HG03469 (cell line): Measurements from ENCODE around the gene TSLP.

Source experiments
- ATAC-seq: cut with Tn5 transposase; IDR thresholded peaks from one replicate; pipeline ENCODE4 v1.9.1; 2021; ENCODE audit warnings: mild to moderate bottlenecking, moderate library complexity, moderate number of reproducible peaks; ENCODE audit not compliant: unreplicated experiment

Gene TSLP

DNA sequence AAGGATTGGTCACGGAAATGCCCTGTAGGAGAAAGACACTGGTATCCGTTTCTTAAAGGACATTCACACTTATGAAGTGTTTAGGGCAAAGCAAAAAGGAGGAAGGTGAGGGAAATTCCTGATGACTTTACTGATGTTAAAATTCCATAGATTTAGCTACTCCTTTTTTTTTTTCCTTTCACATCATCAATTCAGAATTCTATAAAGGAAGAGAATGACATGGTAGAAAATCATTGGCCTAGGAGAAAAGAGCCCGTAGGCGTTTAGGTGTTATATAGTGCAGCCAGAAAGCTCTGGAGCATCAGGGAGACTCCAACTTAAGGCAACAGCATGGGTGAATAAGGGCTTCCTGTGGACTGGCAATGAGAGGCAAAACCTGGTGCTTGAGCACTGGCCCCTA lies at the start of gene TSLP:
TSS of gene TSLP (plus strand) at position 301 of the 400 bp plus-strand sequence. CDS start 178 bp downstream, outside the sequence.
- ATAC-seq, result no peak

DNA sequence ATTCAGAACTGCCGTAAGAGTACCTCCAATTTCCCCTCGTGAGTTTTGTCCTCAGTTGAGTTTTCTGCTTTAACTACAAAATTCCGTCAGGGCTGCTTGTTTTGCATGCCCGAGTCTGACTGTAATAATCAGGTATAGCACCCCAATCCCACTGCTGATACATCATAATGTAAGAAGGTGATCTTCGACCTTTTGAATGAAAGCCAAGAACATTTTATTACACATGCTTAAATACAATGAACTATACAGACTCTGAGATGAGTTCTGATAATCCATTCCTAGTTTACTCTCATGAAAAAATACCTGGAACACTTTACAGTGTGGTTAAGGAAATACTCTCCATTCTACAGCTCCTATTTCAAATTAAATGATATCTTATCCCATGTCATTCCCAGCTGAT lies 49.2 kb upstream of the TSLP start:
- ATAC-seq, result no peak

DNA sequence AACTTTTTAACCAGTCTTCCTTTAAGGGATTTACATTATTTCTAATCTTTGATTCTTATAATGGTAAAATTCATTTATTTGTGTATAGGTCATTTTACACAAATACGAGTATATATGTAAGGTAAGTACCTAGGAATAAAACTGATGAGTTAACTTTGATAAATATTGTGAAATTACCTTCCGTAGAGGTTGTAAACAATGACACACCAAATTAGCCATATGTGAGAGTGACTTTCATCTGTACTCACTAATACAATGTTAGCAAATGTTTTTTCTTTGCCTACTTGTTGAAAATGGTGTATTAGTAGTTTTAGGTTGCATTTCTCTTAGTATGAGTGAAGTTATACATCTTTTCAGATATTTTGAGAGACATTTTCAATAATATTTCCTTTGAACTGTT lies 42.6 kb upstream of the TSLP start:
- ATAC-seq, result no peak

DNA sequence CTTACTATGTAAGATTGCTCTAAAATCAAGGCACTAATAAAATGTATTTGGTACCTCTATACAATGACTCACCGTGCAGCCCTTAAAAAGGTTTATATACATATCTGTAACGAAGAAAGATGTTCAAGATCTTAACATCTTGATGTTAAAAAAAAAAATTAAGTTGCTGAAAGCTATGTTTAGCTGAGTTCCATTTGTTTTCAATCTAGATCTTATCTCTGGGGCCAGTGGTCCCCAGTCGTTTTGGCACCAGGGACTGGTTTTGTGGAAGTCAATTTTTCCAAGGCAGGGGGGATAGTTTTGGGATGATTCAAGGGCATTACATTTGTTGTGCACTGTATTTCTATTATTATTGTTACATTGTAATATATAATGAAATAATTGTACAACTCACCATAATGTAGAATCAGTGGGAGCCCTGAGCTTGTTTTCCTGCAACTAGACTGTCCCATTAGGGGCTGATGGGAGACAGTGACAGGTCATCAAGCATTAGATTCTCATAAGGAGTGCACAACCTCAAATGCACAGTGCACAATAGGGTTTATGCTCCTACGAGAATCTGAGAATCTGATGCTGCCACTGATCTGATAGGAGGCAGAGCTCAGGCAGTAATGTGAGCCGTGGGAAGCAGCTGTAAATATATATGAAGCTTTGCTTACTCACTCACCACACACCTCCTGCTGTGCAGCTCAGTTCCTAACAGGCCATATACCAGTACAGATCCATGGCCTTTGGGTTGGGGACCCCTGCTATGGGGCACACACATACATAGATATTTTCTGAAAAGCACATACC lies 27.6 kb upstream of the TSLP start:
- no peak for ATAC-seq

DNA sequence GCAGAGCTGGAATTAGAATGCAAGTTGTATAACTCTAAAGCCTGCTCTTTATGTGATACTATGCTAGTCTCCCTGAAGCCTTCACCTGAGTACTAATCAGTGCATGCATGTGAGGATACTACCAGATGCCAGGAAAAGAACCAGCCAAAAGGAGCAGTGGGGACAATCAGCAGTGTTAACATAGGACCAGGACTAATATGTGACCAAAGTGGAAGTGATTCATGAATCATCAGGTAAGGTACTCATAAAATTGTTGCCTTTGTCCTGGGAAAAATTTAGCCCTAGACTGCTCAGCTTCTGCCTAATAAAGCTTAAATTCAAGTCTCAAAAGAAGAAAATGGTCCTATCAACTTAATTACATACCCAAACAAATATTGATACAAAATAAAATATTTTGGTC lies 13.4 kb upstream of the TSLP start:
- ATAC-seq, result no peak

DNA sequence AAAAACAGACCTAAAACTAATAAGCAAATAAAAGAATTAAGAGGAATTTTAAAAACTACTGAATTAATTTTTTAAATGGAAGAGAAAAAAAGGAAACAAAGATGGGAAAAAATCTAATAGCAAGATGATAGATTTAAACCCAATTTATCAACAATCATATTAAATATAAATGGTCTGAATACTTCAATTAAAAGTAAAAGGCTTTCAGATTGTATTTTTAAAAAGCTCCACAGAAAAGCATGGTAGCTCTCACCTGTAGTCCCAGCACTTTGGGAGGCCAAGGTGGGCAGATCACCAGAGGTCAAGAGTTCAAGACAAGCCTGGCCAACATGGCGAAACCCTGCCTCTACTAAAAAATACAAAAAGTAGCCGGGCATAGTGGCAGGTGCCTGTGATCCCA lies 11.3 kb upstream of the TSLP start:
- ATAC-seq, result no peak

DNA sequence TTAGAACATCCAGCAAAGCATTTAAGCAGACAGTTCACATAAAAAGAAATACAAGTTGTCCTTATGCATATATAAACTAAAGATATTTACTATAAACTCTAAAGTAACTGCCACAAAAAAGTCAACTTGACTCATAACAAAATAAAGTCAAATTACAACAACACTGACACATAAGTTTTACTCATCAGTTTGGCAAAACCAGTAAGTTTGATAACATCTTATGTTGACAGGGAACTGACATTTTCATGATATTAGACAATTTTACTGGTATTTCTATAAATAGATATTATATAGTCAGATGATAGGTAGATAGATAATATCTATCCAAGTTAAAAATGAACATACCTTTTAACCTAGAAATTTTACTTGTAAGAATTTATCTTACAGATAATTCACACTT lies 9.9 kb upstream of the TSLP start:
- no peak for ATAC-seq

DNA sequence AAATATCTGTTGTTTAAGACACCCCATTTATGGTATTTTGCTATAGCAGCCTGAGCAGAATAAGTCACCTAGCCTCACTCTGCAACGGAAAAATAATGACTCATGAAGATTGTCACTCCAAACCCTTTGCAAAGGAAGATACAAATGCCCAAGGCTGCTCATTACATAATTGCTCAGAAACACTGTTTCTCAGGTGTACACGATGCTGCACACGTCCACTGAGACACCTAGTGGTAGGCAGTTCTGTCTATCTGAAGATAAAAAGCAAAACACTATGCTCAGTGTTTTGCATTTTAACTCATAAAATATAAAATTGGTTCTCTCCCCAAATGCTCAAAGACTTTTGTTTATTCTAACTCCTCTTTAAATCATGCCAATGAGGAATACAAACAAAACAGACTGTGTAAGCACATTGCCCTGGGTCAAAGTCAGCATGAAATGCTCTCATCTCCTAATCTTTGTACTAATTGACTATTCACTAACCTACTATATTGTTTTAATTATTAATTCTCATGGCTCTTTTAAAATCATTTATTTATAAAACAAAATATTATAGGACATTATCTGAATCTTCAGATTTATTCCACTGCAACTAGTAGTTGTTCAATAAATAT lies 7.7 kb upstream of the TSLP start:
- peak; percentile 85 for ATAC-seq

DNA sequence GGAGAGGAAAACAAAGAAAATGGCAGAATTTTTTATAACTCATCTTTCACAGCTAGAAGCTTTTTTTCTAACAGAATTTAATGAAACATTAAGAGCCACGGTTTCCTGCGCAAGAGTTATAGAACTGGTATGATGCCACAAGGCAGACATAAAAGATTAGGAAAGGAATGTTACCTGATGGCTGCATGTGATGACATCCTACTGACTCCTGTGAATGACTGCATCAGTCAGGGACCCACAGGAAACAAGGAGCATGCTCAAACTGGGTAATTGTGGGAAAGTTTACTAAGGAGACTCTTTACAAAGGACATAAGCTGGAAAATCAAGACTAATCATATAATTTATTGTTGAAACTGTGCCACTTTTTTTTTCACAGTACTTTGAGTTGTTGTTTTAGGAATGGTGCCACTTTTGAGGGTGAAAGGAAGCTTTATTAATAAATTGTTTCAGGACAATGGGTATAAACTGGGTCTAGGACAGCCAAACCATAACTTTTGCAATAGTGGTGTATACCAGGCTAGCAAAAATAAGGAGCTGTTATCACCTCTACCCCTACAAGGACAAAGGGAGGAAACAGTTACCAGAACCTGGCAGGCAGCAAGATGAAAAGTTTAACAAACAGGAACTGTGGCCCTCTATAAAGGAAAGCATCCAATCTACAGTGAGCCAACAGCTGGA lies 5.1 kb upstream of the TSLP start:
- ATAC-seq, result no peak

DNA sequence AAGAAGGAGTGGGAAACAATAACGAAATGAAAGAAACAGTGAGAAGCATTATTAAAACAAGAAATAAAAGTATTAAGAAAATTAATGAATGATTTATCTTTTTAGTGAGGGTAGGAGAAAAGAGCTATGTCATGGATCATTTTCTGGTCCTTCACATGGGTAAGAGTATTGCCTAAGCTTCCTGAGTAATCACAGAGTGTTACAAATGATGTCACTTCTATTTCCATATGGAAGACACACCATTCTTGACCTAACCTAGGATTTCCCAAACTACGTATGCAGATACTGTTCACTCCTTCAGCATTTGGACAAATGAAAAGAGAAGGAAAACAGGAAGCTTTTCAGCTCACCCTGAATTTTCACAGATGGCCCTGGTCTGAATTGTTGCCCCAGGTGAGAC lies 3.3 kb upstream of the TSLP start:
- ATAC-seq, result no peak

DNA sequence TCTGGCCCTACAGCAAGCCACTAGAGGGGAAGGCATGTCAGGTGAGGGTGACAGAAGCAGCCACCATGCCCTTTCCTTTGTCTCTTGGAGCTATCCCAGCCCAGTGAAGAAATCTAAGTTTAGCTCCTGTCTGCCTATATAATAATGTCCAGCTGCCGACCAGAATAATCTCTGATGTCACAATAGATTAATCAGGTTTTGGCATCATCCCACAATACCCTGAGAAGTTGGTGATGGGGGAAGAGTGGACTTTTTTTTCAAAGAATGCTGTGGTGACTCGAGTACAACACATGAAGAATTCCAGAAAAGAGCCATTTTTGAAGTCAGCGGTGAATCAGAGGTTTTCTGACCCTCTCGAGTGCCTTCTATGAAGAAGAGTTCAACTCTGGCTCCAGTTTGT lies 1.7 kb upstream of the TSLP start:
- no peak for ATAC-seq

DNA sequence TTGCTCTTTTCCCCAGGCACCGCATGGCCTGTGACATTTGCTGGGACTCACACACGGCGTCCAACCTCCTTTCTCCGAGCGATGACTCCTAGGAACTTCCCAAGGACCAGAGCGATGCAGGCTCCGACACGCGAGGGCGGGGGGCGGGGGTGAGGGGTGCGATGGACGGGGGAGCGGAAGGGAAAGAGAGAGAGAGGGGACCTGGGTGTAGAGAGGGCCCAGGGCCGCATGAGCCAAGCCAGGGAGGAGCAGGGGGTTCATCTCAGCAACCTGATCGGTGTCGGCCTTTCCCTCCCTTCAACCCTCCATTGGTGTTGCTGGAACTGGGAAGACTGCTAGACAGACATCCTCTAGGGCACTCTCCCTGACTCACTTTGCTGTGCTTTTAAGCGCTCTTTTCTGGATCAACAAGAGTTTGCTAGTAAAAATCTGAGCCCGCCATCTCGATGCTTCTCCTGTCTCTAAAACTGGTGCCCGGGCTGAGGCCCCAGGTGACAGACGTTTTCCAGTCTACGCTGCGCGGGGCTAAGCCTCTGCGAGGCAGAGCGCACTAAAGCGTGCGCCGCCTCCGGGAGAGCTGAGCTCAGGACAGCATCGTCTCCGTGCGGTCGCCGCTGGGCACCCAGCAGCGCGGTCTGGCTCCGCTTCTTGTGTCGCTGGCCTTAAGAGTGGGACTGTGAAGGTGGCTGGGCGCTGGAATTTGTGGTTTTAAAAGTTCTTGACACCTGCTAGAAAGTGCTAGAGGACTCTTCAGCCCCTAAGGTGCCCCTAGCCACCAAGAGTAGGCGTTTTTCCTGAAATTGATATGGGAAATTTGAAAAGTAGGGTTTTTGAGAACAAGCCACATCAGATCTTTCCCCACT lies 1.0 kb upstream of the TSLP start:
- no peak for ATAC-seq

DNA sequence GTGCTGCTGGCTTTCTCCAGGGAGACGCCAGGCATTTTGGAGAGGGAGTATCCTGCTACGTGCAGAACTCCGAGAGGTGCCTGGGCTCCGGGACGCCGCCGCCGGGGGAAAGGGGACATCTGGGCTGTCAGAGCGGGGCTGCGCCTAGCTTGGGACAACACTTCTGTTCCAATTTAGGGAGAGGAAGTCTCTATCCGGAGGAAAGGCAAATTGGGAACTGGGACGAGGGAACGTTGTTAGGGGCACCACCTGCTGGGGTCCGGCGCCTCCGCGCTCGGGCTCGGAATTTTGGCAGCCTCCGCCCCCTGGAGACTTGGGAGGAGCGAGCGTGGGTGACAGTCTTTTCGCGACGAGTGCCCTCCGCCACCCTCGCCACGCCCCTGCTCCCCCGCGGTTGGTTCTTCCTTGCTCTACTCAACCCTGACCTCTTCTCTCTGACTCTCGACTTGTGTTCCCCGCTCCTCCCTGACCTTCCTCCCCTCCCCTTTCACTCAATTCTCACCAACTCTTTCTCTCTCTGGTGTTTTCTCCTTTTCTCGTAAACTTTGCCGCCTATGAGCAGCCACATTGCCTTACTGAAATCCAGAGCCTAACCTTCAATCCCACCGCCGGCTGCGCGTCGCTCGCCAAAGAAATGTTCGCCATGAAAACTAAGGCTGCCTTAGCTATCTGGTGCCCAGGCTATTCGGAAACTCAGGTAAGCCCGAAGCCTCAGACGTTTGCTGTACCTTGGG lies 1.6 kb downstream of the TSLP start:
- peak; percentile 39 for ATAC-seq

DNA sequence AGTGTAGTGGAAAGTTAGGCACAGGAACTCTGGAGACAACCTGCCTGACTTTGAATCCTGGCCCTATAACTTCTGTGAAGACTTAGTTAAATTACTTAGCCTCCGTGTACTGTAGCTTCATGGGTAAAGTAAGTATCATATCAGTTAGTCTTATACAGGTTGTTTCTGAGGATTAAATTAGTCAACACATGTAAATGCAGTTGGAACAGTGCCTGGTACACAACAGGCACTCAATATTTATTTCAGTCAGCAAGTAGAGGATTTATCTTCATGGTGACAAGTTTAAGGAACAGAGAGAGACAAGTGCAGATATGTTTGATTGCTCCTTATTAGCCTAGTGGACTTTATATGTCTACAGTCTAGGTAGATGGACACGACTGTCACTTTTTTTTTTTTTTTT lies 2.7 kb downstream of the TSLP start:
- no peak for ATAC-seq

DNA sequence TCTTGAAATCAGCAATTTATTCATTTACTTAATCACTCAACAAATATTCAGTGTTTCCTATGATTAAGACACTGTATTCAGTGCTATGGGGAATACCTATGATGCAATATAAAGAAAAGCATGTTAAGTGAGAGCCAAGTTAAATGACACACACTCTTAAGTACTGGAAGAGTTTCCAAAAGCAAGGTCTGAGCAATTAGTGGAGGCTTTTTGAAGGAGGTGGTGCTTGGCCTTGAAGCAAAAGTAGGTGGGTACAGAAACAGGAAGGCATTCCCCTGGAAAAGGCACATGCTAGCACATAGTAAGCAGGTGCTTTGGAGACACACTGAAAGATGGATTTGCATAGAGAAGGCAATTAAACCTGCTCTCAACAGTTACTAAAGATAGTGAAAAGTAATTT lies 4.0 kb downstream of the TSLP start:
- ATAC-seq, result no peak

DNA sequence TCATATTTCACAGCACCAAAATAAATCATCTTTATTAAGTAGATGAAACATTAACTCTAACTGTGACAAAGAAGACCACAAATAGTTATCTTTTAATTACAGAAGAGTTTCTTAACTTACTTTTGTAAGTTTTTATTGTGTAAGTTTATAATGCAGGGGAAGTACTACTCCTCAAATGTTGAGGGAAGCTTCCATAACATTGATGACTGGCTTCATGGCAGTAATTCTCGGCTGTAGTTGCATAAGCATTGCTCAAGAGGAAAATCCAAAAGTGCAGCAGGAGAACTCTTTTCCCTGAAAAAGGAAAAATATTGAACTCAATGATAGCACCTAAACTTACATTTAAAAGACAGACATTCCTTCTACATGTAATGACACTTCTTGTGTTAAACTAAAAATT lies 4.6 kb downstream of the TSLP start:
- ATAC-seq, result no peak

DNA sequence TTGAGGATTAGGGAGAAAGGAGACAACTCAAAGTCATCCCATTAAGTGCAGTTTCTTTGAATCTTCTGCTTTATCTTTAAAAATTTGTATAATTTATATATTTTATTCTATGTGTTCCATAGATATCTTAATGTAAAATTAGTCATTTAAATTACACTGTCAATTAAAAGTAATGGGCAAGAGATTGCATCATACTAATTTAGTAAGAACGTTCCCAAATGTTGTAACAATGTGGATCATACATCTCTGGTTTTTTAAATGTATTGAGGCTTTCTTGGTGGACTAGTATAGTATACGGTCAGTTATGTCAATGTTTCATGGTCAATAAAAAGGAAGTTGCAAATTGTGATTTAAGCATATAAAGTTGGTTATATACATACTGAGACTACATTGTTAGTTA lies 6.2 kb downstream of the TSLP start:
- no peak for ATAC-seq

DNA sequence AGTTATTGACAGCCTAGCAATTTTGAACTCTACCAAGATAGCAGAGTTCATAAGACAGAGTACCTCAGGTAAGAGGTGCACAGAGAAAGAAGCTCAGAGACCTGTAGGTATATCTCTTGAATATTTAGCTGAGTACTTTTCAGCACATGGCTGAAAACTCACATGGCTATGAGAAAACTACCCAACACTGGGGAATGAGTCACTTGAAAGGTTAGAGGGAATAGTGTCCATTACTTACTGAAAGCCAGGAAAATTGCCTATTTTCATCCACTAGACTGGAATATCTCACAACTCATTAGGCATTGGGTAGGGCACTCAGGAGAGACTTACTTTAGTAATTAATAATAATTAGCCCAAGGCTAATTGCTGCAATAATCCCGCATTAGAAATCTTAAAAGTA lies 8.3 kb downstream of the TSLP start:
- ATAC-seq, result no peak

DNA sequence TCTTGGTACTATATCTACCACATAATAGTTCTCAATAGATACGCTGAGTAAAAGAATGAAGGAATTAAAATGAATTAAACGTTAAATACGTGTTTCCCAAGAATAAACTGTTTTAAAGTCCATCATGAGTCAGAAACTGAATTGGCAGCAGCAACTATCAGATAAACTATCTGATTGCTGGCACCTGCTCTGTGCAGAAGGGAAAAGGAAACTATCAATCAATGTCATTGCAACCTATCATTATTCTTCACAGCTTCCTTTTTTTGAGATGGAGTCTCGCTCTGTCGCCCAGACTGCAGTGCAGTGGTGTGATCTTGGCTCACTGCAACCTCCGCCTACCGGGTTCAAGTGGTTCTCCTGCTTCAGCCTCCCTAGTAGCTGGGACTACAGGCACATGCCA lies 11.8 kb downstream of the TSLP start:
- no peak for ATAC-seq

DNA sequence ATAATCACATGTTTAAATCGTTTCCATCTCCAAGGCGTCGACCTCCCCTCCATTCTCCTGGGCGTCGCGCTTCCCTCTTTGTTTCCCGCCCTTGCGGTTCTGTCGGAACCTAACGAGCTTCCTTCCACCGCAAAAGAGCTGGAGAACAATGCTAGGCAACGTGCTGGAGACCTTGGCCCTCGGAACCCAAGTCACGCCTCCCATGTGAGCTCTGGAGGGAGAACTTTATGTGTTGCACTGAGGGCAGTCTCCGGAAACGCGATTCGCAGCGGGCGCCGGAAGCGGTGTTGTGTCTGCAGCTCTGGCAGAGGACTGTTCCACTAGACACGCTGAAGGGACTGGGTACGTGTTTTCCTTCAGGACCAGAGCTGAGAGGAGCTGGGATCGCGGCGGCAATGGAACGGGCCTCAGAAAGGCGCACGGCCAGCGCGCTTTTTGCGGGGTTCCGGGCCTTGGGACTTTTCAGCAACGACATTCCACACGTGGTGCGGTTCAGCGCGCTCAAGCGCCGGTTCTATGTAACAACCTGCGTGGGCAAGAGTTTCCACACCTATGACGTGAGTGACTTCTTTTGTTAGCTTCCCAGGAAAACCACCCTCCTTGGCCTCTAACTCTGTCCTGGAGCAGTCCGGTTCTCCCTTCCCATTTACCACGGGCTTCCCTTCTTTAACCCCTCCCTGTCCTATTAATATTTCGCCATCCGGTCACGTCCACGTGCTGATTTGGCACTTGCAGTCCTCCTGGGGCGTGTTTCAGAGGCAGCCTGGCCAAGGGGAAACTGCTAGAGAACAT lies 20.7 kb downstream of the TSLP start, which contains the start of gene WDR36:
TSS of gene WDR36 (plus strand) at position 287 of the 792 bp plus-strand sequence. CDS start at position 396, 109 bp downstream.
- peak; percentile 88 for ATAC-seq
